ENCODE measurements around the gene PNLIPRP1.

PNLIPRP1 gene

DNA sequence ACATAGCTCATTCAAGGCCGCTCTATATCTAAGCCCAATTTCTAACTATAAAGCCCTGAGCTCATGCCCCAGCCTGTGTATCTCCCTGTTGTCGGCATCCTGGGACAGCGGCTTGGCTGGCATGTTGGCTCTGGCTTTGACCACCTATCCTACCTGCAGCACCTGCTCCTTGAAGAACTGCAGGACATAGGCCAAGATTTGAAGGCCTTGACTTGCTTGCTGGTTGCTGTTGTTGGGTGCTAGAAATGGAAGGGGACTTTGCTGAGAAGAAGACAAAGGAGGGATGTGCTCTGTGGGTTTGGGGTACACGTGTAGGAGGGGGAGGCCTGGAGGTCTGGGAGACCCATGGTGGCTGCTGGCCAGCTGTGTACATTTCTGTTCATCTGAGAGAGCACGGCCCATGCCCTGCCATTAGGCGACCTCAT, 41.1 kb downstream of the PNLIPRP1 start:
- no peak for DNase-seq (ENCODE audit: low spot score)

GRCh38 chr10:116632596-116633215, 41.9 kb downstream of the PNLIPRP1 start:
- no peak for DNase-seq (ENCODE audit: low spot score)

- no peak for DNase-seq (ENCODE audit: low spot score)
Observed at GRCh38 chr10:116633216-116633600, 42.4 kb downstream of the PNLIPRP1 start.

DNA sequence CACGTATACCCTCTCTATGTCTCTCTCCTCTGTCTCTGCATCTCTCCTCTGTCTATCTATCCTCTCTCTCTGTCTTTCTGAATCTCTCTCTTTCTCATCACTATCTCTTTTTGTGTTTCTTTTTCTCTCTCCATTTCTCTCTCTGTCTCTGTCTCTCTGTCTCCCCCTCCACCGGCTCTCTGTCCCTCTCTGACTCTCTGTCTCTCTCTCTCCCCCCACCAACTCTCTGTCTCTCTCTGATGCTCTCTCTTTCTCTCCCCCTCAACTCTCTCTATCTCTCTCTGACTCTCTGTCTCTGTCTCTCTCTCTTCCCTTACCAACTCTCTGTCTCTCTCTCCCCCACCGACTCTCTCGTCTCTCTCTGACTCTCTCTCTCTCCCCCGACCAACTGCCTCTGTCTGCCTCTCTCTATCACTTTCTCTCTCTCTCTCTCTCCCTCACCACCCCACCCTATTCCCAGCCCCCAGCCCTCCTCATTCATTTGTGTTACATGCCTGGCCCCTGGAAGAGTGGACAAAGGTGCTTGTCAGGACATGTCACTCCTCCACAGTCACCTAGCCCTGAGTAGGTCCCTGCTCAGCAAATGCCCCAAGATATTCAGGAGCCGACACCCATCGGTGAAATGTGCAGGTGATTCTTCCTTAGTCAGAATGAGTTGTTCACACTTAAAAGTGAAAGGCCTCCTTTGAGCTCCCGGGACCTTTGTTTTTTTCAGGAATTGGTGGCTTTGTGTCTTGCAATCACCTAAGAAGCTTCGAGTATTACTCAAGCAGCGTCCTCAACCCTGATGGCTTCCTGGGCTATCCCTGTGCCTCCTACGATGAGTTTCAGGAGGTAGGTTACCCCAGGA, 43.6 kb downstream of the PNLIPRP1 start:
- DNase-seq (ENCODE audit: low spot score) = no peak

DNA sequence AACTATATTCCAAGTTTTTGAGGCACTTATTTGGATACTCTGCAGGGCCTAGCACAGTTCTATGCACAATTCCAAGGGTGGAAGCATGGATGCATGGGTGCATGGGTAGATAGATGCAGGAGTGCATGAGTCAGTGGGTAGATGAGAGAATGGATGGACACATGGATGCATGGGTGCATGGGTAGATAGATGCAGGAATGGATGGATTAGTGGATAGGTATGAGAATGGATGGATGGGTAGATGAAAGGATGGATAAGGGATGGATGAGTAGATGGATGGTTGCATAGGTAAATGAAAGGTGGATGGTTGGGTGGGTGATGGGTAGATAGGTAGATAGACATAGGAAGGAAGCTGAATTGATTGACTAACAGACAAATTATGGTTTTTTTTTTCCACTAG, 45.6 kb downstream of the PNLIPRP1 start:
- no peak for DNase-seq (ENCODE audit: low spot score)

DNA sequence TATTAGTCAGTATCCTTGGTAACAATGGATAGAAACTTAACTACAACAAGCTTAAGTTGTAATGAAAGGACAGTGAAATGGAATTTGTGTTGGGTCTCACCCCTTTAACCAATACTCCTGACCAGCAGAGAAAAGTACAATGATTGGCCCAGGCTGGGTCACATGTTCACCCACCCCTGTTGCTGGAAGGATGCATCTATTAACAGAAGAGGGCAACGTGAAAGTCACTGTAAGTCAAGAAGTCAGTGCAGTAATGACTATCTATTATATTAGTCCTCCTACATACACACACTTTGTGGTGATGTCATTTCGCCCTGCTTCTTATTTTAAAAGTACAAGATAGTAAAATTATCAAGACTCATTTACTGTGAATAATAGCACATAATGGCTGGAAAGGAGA, 46.2 kb downstream of the PNLIPRP1 start:
- no peak for DNase-seq (ENCODE audit: low spot score)

GRCh38 chr10:116637830-116638229, 47.1 kb downstream of the PNLIPRP1 start:
- no peak for DNase-seq (ENCODE audit: low spot score)

- DNase-seq (ENCODE audit: low spot score) = no peak
Observed at GRCh38 chr10:116646502-116646901, 55.7 kb downstream of the PNLIPRP1 start.

- no peak for DNase-seq (ENCODE audit: low spot score)
Observed at GRCh38 chr10:116648903-116649302, 58.1 kb downstream of the PNLIPRP1 start.

- DNase-seq (ENCODE audit: low spot score) = no peak
Observed at GRCh38 chr10:116653885-116654284, 63.1 kb downstream of the PNLIPRP1 start.

GRCh38 chr10:116654816-116655215, 64.1 kb downstream of the PNLIPRP1 start:
- no peak for DNase-seq (ENCODE audit: low spot score)

GRCh38 chr10:116655568-116655967, 64.8 kb downstream of the PNLIPRP1 start:
- DNase-seq (ENCODE audit: low spot score) = no peak

- no peak for DNase-seq (ENCODE audit: low spot score)
Observed at GRCh38 chr10:116656044-116656443, 65.3 kb downstream of the PNLIPRP1 start.

DNA sequence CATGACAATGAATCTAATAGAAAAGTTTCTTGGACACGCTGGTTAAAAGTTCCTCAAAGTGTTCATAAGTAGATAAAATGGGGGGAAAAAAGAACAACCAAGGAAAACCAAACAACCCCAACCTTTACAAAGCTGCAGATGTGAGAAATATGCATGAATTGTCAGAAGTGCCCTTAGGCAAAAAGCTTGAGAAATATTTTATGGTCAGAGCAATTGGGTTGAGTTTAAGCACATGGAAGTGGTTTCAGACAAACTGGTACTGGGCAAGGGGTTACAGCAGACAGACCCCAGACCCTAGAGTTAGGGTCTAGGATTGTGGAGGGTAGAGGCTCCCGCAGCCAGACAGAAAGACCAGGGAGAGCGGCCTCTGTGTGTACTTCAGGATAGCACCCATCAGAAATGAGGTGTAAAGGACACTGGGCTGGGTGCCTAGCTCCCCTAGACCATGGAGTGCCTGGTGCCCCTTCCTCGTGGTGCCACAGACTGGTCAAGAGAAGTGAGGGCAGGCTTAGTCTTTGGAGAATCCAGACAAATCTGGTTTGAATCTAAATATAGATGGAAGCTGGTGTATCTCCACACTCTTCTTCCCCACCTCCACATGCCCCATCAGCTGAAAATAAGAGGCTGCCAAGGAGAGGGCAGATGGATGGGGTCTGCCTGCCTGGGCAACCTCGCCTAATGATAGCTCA, 67.2 kb downstream of the PNLIPRP1 start:
- no peak for DNase-seq (ENCODE audit: low spot score)
